IPS-11a (cell line): Measurements from ENCODE around the gene LARP4B.
A peak's percentile ranks its signal among the peaks of the same experiment; 100 is the strongest.

ENCODE experiments used
- H3K4me3 ChIP-seq: one replicate; pipeline ENCODE4 v1.5.1; 2013; ENCODE audit warnings: low read depth, low read length, control low read depth

LARP4B gene

DNA sequence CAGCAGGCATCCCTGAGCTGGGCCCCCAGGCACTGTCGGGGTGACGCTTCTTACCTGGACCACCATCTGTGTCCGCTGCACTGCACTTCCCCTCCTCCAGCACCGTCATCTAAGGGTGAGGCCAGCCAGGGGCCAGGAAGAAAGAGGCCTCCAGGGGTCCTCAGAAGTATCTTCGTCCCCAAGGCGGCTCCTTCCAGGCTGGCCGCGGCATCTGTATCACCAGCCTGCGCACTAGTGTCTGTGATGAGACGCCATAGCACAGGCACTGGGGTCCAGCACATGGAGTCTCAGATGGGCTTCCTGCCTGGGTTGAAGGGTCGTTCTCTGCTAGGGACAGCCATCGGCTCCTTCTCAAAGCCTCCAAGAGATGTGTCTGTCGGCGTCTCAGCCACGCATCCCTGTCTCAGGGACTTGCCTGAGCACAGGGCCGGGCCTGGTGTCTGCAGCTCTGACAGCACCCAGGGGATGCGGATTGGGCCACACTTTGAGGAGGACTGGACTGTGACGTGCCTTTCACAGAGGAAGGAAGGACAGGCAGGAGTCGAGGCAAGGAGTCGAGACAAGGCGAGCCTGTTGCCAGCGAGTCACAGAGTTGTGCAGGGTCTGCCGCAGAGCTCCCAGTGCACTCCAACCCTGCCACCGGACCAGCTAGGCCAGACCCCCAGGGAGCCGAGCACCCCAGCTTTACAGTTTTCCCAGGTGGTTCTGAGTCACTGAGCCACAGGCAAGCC lies 140.5 kb downstream of the LARP4B start:
- H3K4me3 ChIP-seq = no peak overlapping the region

DNA sequence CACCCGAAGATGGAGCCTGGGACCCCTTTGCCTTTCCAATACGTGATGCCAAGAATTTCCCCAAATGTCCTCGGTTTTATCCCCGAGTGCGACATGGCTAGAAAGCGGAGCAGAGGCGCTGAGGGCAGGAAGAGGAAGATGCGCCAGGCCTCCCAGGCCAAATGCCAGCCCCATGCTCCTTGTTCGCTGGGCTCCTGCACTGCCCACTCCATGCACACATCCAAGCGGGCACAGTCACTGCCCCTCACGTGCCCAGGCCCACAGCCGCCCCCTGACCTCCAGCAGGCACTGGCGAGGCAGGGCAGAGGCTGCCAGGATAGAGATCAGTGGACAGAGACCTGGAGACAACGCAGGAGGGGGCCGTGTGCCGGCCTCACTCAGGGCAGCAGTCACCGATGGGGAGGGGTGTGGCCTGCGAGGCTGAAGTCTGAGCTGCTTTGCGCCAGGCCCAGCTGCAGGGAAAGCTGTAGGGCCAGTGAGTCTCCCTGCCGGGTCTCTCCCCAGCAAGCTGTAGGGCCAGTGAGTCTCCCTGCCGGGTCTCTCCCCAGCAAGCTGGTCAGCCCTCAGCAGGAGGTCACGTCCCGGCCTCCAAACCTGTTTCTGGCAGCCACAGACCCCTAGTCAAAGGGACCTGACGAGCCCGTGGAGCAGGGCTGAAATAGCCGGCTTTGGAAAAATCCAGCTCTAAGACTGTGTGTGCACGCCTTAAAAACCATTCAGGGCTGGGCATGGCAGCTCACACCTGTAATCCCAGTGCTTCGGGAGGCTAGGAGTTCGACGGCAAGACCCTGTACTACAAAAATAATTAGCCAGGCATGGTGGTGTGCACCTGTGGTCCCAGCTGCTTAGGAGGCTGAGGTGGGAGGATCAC lies 141.4 kb downstream of the LARP4B start:
- H3K4me3 ChIP-seq = no peak overlapping the region

DNA sequence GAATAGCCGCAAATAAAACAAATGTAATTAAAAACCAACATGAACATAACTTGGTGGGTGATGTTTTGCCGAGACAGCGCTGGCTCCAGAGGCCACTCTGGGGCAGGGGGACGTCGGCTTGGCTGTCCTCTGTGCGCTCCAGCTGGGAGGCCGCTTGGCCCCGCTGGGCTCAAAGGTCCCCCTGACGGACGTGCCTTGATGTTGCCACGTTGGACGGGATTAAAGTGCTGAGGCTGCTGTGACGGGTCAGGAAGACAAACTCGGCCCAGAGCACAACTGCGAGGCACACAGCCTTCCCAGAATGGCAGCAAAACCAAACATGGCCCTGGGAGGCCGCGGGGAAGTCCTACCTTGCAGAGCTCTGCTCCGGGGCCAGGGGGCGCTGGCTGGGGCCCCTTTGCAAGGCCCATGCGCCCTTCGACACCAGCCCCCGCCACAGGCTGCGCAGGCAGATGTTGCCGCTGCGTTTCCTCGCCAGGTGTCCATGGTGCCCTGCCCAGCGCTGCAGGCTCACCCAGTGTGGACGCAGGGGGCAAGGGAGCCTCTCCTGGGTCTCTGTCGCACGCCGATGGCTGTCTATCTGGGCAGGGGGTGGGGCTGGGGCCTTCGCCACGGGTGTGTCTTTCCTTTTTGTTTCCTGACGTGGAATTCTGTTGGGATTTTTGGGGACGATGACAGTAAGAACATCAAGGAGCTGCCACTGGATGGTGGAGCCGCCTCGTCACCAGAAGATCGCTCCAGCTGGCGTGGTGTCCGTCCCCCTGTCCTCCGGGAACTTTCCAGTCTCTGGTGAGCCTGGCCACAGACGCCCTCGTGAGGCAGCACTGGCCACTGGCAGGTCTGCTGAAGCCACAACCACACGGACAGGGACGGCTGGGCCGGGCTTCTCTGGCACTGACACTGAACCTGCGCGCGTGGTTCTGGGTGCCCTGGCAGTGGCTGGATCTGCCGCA lies 142.4 kb downstream of the LARP4B start:
- no peak overlapping the region for H3K4me3 ChIP-seq

DNA sequence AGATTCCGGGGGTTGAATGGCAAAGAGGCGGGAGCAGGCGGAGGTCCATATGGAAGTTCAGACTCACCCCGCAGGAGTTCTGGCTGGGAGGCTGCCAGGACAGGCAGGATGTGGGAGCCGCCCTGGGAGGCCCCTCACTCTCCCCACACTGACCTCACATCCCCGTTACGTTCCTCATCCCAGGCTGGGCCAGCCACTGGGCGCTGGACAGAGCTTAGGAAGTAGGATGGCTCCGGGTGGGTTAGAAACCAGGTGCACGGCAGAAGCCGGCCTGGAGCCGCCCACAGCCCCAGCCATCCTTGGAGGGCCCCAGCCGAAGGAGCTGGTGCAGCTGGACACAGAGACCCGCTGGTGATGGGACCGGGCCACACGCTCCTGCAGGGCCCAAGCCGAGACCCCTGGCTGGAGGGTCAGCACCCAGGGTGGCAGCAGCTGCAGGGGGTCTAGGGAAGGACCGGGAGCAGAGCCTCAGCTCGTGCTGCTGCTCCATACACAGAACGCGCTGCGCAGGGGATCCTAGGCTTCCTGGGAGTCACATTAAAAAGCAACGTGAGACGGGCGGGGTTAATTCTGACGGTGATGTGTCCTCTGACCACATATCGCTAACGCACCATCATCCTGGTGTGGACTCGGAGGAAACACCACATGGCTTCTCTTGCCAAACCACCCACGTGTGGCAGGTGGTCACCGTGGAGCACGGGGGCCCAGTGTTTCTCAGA lies 143.4 kb downstream of the LARP4B start:
- no peak overlapping the region for H3K4me3 ChIP-seq

DNA sequence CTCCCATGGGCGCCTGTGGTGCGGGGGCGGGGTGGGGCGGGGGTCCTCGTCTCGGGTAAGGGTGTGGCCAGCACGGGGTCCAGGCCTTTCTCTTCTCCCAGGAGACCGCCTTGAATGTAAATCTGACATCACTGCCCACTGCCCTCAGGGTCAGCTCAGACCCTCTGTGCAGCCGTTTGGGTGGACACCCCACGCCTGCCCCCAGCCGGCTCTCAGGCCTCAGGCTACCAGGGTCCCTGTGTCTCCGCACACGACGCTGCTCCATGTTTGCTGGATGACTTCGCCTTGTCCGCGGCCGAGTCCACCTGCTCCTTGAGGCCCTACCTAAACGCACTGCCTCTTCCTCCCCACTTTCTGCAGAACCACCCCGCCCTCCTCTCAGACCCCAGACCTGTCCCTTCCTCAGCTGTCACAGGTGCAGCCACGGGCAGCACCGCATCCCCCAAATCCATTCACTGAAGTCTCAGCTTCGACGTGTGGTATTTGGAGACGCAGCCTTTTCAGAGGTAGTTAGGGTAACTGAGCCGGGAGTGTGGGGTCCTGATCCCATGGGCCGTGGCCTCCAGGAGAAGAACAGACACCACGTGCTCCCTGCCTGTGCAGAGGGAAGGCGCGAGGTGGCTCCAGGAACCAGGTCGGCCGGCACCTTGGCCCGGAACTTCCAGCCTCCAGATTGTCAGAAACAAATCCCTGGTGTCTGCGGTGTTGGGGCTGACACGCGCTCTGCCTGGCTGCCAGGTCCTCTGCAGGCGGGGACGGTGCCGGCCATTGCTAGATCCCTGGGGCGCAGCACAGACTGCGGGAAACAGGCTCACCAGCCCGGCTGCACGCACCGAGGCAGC lies 144.7 kb downstream of the LARP4B start:
- no peak overlapping the region for H3K4me3 ChIP-seq

DNA sequence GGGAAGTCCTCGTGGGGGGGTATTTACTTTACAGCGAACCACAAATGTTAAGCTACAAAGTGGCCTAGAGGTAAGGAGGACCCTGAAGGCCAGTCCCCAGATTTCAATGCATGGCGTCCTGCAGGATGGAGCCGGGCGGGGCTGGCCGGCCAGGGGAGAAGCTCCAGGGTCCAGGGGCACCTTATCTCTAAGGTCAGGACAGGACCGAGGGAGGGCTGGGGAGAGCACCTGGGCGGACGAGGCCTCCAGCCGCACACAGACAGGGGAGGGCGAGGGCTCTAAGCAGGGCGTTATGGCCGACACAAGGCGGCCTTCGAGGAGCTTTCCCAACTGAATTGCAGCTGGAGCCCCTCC lies 145.7 kb downstream of the LARP4B start:
- H3K4me3 ChIP-seq = no peak overlapping the region

DNA sequence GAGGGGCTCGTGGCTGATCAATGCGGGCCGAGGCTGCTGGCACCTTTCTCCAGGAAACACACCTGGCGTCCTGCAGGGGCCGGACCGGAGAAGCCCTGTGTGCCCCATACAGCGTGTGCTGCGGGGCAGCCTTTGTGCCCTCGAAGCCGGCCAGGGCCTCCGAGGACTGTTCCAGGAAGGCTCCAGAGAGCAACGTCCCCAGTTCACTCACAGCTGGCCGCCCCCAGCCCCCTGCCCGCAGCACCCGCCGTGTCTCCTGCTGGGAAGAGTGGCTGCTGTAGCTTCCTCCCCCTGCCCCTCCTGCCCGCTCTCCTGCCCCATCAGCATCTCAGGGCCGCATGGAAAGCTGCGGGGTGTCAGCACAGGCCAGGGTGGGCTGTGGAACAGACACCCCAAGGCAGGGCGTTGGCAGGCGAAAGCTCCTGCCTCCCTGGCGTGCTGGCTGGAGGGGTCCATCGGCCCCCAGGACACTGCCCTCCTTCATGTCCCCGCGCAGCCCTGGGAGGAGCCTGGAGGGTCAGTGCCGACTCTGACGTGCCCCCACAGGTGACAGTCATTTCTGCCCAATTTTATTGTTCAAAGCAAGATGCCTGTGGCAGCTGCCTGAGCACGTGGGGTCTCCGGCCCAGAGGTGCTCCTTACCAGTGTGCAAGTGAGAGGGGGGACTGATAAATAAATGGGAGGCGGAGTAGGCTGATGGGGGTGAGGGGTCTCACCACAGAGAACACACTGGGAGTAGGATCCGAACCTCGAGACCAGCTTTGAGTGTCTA lies 146.2 kb downstream of the LARP4B start:
- H3K4me3 ChIP-seq = no peak overlapping the region

DNA sequence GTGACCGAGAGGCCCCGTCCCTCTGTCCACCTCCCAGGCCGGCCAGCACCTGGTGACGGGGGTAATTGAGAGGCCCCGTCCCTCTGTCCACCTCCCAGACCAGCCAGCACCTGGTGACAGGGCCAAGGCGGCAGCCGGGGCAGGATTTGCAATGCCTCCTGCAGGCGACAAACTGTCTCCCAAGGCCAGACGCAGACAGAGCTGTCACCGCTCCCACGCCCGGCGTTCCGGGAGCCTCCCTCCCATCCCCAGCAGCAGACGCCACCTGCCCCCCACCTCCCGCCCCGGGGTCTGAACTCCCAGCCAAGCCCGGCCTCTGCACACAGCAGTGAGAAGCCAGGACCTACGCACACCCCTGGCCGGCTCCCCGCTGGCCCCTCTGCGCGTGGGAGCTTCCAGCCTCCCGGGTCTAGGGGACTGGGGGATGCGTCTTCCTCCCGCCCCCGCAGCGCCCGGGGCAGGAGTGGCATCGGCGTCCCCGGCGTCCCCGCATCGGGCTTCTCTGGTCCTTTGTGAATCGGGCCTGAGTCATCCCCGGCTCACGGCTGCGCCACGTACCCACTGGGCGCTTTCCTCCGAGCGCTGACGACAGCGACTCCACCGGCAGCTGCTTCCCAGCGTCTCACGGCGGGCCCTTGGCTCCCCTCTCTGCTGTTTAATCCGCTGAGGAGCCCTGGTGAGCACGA lies 147.0 kb downstream of the LARP4B start:
- H3K4me3 ChIP-seq = peak overlapping the region; percentile 8

DNA sequence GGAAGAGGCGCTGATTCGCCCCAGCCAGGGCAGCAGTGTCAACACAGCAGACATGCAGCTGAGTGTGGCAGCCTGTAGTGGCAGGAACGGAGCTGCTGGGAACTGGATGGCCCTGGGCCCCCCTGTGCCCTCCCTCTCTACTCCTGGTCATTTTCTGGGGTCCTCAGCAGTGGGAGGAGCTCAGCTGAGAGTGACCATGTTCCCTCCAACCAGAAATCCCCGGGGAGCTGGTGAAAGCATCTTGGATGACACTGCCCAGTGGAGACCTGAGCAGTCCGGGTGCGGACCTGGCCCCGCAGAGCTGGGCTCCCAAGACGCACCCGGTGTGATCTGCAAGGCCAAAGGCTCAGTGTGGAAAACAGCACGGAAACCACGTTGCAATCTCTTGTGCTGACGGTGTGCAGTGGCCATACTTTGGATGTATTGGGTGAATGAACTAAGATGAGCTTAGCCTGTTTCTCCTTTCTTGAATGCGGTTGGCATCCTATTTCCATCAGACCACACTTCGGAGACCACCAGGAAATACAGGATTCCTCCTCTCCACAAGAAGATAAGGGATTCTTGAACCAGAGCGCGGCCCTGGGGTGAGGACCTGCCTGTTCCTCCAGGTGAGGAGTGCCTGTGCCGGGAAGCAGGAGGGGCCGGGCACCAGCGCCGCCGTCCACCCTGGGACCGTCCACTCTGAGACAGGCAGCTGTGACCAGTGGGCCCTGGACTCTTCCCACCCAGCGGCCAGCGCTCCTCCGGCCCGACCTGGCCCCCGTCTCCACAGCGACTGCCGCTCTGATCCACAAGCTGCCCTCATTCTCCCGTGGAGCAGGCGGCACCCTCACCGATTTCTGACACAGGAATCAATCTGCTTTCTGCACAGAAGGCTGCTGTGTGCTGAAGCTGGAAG lies 148.5 kb downstream of the LARP4B start:
- H3K4me3 ChIP-seq = no peak overlapping the region

DNA sequence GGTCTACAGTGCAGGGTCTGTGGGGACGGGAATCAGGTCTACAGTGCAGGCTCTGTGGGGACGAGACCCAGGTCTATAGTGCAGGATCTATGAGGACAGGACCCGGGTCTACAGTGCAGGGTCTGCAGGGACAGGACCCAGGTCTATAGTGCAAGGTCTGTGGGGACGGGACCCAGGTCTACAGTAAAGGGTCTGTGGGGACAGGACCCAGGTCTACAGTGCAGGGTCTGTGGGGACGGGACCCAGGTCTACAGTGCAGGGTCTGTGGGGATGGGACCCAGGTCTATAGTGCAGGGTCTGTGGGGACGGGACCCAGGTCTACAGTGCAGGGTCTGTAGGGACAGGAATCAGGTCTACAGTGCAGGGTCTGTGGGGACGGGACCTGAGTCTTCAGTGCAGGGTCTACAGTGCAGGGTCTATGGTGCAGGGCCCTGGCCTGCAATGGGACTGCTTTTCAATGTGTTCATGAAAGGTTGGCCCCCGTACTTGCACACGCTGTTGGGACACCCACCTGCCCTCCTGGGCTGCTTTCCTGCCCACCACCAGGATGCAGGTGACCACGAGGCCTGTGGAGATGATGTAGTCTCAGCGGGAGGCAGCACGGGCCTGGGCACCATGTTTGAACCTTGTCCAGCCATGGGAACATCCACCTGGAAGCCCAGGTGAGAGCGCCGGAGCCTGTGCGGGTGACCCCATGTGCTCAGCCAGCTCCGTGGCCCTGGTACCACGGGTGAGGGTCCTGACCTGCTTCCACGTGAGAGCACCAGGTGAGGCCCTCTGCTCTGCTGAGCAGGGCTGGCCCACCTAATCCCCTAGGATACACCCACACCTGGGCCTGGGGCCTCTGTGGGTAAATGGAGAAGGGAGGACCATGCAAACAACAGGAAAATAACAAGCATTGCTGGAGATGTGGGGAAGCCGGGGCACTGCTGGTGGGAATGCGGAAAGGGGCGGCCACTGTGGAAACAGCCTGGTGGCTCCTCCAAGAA lies 150.7 kb downstream of the LARP4B start:
- H3K4me3 ChIP-seq = no peak overlapping the region

DNA sequence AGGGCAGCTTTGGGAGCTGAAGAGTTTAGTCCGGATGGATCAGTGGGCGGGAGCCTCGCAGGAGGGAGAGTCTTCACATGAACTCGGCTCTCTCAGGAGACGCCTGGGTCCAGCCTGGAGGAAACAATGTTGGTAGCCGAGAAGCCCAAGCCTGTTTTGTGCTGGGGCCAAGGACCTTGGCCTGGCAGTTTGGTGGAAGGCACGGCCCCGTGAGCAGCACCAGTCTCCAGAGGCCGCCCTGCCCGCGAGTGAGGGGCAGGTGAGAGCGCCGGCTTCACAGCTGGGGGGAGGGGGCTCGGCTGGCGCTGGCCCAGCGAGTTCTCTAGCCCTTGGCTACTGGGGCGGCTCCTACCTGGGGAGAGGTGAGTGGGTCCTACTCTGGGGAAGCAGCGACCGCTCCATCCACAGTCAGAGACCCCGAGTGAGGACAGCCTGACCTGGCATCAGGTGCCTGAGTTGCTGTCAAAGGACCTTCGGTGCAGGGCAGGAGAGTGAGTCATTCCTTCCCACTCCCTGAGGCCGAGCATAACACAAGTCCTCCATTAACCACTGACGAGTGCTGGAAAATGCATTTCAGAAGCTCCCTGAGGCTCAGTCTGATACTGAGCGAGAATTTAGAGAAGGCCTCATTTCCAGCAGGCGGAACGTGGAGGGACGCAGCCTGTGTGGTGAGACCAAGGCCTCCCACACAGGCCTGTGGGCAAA lies 152.7 kb downstream of the LARP4B start:
- no peak overlapping the region for H3K4me3 ChIP-seq

DNA sequence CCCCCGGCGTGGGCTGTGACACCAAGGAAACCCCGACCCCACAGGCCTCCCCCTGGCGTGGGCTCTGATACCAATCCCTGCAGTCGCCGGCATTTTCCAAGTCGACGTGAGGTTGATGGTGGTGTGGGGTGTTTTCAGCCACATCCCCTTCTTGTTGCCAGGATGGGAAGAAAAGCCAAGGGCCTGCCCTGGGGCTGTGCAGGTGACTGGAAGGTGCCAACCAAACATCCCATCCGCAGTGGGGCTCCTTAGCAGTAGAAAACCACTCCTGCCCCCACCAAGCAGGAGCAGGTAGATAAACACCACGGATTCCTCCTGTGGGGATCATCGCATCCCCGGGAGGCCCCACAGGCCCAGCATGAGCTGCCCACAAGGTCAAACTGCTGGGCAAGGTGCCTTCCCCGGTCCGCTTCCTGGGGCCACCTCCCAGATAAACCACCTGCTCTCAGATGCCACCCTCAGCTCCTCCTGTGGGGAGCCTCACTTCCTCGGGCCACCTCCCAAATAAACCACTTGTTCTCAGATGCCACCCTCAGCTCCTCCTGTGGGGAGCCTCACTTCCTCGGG lies 153.5 kb downstream of the LARP4B start:
- no peak overlapping the region for H3K4me3 ChIP-seq

DNA sequence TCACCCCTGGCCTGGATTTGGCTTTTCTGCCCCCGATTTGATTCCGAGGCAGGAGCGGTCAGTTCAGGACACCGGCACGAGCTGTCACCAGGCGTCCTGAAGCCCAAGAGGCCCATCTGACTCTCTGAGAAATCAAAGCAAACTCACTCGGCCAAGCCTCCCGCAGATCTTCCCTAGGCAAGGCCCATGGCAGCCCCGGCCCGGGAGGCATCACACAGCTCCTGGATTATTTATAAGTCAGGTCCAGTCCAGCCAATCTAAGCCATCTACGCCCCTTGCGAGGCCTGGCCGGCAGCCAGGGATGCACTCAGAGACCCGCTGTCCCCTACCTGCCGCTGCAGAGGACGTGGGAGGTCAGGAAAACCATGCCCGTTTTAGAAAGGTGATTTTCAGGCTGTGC lies 154.7 kb downstream of the LARP4B start:
- no peak overlapping the region for H3K4me3 ChIP-seq

DNA sequence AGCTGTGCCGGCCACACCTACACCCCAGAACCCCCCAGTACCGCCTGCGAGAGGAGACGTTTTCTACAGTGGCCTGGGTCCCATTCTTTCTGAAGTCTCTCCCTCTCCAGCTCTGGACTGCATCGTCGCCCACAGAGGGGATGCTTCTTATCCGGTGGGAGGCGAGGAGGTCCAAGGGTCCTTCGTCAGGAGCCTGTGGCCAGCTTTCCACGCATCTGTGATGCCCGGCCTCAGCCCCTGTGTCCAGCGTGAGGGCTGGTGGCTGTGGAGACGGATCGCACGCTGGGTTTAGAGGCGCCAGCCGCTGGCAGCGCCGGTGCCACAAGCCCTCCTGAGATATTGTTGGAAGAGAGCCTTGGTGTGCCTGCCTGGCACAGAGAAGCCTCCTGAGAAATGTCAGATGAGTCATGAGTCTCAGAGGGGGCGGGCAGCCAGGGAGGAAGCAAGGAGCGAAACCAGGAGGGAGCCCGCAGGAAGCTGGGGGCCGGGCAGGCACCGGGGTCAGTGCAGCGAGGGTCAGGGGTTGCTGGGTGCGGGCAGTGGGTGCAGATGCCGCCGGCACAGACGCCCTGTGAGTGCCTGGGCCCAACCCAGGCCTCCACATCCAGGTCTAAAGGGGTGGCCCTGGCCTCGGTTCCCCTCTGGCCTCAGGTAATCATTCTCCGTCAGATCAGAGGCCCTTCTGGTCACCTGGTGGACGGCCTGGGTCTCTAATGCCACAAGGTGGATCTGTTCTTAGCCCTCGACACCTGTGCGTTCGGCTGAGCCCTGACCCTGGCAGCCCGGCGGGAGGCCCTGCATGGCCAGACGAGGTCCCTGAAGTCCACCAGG lies 156.0 kb downstream of the LARP4B start:
- H3K4me3 ChIP-seq = no peak overlapping the region
